Erythroblast (primary cell): ENCODE results near the gene WDFY2.
"Not testable (repeated sequence)": the region's sequence is repeated elsewhere in the genome, so short reads cannot be mapped to it uniquely, and the experiment has no call there.

Experiments
- DNase-seq, 2 experiments: peaks; one replicate each; lab custom pipeline; 2025; lab: John Stamatoyannopoulos, UW
- GATA1 ChIP-seq: IDR thresholded peaks from 2 replicates; pipeline ENCODE4 v1.6.1; 2011; ENCODE audit warnings: low read depth, mild to moderate bottlenecking, control low read depth, low read length, moderate library complexity
- POLR2A ChIP-seq: IDR thresholded peaks from 2 replicates; pipeline ENCODE4 v1.6.1; 2011; ENCODE audit warnings: mild to moderate bottlenecking, low read length

WDFY2 gene

DNA sequence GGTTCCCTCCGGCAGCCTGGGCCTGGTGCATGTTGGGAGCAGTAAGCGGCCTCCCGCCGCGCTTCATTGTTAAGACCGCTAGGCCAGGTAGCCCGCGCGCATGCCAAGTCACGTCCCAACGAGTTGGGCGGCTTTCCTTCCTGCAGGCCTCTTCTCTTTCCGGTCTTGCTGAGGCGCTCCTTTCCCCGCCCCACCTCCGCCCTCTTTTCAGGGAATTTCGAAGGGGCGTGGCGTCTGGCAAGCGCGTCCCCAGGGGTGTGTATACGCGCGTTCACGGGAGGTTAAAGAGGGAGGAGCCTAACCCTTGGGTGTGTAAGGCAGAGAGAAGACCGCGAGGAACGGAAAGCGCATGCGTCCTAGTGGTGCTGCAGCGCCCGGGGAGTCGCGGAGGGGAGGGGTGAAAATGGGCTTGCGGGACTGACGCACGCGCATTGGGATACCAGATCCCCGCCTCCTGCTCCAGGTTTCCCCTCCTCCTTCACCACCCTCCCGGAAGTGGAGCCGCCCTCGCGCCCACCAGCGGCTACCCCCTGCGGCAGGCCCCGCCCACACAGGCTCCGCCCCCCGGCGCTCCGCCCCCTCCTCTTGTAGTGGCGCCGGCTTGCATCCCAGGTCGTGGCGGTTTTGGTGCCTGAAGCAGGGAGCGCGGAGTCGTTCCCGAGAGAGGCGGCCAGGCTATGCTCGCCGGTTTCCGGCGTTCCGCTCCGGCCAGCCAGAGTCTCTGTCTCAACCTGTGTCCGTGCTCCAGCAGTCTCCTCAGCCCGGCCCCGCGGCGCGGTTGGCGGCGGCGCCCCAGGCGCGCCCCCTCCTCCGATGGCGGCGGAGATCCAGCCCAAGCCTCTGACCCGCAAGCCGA is at the start of gene WDFY2:
WDFY2 (plus strand) TSS at position 588 of the 856 bp plus-strand sequence; CDS start at position 814, 226 bp downstream.
- peak; percentile 100 for DNase-seq
- TF ChIP-seq GATA1 (no peak), POLR2A (peak; percentile 80)

GRCh38 chr13:51538591-51539179 is 45.6 kb upstream of the WDFY2 start:
- DNase-seq = no peak
- TF ChIP-seq POLR2A = no peak
- TF ChIP-seq GATA1 = no peak

DNA sequence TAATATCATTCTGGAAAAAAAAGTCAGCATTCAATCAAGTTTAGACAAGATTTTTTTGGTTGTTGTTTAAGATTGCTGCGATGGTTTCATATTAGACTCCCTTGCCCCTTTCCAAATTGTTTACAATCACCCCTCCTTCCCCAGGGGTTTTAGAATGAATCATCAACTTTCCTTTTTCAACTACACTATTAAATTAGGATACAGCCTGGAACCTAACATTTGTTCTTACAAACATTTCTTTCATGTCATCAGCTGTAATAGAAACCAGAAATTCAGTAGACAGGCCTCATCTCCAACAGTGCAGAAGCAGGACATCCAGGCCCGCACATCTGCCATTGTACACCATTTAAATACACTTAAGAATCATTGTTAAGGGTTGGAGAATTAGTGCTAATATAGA is 44.4 kb upstream of the WDFY2 start:
- TF ChIP-seq POLR2A (no peak), GATA1 (no peak)
- no peak for DNase-seq

DNA sequence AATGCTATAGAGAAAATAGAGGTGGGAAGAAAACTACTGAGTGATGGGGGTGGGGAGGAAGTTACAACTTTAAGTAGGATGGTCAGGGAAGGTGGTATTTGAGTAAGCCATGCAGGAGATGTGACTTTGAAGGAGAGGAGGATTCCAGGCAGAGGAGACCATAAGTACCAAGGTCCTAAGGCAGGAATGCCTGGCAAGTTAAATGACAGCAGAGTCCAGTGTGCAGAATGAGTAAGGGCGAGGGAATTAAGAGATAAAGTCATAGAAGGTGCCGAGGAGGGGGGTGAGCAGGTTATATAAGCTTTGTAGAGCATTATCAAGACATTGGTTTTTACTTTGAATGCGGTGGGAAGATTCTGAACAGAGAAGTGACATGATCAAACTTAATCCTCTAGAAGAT is 43.2 kb upstream of the WDFY2 start:
- DNase-seq = no peak
- TF ChIP-seq GATA1 (no peak), POLR2A (no peak)

DNA sequence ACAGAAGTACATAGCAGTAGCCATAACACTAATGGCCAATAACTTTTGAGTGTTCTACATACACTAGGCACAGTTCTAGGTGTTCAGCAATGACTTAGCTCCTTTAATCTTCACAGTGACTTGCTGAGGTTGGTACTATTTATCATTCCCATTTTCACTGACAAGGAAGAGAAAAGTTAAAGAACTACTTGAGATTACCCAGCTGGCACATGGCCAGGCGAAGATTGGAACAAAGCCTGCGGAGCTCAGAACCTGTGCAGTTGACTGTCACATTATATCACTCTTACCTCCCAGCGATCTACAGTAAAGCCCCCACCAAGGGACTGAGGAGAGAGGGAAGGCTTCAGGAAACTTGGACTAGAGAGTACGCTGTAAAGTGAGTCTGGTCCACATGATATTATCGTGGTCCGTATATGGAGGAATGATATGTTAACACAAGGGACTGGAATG is 42.4 kb upstream of the WDFY2 start:
- peak; percentile 16 to 37 for DNase-seq
- no peak for TF ChIP-seq POLR2A
- TF ChIP-seq GATA1 = no peak

DNA sequence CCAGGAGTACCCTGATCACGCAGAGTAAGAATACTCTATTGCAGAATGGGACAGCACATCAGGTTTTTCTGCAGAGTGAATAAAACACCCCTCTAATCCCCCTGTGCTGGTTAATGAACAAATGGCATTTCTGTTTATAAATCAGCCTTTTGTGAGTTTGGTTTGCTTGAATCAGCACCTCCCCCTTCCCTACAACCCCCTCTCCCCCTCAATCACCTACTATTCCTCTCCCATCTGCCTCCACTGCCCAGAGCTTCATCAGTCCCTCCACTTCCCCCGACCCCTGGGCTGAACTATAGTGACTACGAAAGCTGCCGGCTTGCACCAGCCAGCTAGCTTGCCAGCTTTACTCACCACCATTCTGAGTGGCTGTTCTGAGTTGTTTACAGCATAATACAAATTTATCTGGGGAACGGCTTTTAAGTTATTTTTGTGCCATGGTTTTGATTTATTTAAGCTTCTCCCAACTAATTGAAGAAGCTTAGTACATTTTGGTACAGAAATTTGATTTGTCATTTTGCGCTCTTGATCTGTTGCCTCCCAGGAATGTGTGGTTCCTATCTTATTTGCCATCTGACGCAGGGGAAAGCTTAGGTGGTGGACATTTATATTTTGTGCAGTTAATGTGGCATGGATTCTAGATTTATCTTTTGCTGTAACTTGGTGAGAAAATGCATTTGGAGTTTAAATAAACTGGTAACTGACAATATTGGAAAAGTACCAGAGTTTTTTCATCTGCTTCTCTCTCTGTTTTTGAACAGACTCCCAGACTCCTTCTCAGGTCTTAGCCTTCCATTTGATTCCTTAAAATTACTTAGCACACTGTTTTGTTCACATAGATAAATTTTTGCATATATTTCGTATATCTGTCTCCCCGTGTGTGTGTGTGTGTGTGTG is 41.7 kb upstream of the WDFY2 start:
- no peak for TF ChIP-seq GATA1
- TF ChIP-seq POLR2A = no peak
- no peak for DNase-seq

DNA sequence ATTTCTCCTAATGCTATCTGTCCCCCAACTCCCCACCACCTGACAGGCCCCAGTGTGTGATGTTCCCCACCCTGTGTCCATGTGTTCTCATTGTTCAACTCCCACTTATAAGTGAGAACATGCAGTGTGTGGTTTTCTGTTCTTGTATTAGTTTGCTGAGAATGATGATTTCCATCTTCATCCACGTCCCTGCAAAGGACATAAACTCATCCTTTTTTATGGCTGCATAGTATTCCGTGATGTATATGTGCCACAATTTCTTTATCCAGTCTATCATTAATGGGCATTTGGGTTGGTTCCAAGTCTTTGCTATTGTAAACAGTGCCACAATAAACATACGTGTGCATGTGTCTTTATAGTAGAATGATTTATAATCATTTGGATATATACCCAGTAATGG is 38.8 kb upstream of the WDFY2 start:
- not testable (repeated sequence) for DNase-seq

- no peak for DNase-seq
- TF ChIP-seq GATA1 = no peak
- no peak for TF ChIP-seq POLR2A
Measured at GRCh38 chr13:51547425-51548176, 36.7 kb upstream of the WDFY2 start.

- peak in 1 of 2 experiments; percentile 16 for DNase-seq
- TF ChIP-seq POLR2A (no peak), GATA1 (no peak)
Measured at GRCh38 chr13:51549050-51549449, 35.2 kb upstream of the WDFY2 start.

- DNase-seq = no peak
- TF ChIP-seq GATA1 (no peak), POLR2A (no peak)
Measured at GRCh38 chr13:51549593-51549992, 34.7 kb upstream of the WDFY2 start.

GRCh38 chr13:51550151-51550550 is 34.1 kb upstream of the WDFY2 start:
- no peak for DNase-seq
- no peak for TF ChIP-seq GATA1
- no peak for TF ChIP-seq POLR2A

DNA sequence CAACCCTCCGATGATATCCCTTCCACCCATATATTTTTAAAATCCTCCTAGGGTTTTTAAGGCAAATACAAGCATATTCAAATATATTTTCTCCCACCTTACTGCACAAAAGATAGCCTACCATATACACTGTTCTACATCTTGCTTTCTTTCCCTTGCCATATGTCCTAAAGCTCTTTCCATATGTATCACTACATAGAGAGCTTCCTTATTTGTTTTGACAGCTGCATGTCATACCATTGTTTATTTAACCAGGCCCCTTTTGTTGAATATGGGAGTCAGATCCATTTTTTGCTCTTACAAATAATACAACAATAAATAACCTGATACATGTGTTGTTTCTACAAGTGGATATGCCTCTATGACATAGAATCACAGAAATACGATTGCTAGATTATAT is 32.8 kb upstream of the WDFY2 start:
- TF ChIP-seq POLR2A = no peak
- TF ChIP-seq GATA1 = no peak

GRCh38 chr13:51552027-51552426 is 32.2 kb upstream of the WDFY2 start:
- TF ChIP-seq GATA1 = no peak
- TF ChIP-seq POLR2A = no peak

More for the DNA sequence above, 32.8 kb upstream of the WDFY2 start:
- DNase-seq = no peak

DNA sequence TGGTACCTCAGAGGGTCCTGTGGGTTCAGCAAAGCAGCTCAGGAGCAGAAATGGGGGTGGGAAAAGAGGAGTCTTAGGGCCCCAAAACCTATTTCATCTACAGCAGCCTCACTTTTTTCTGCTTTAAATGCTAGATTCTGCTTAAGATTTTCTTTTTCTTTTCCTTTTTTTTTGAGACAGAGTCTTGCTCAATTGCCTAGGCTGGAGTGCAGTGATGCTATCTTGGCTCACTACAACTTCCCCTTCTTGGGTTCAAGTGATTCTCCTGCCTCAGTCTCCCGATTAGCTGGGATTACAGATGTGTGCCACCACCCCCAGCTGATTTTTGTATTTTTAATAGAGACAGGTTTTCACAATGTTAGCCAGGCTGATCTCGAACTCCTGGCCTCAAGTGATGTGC is 30.7 kb upstream of the WDFY2 start:
- TF ChIP-seq POLR2A = no peak
- no peak for TF ChIP-seq GATA1
- DNase-seq = no peak

More at GRCh38 chr13:51552027-51552426, 32.2 kb upstream of the WDFY2 start:
- peak; percentile 21 to 64 for DNase-seq
